Heart left ventricle (tissue), 13 donors: ENCODE measurements around the gene MEAK7.

ENCODE experiments used
- CTCF ChIP-seq, 12 donors: fragments of 200-600 bp; sonication (generic) in 4 of 12; IDR thresholded peaks; one replicate each; pipeline versions ENCODE4 v1.5.0 to v1.8.0; 2018 to 2022; ENCODE audit warnings: antibody characterized with exemption in 12 of 12, mild to moderate bottlenecking in 5 of 12
- POLR2A ChIP-seq, 2 donors: fragments of 450-650 bp; IDR thresholded peaks; one replicate each; pipeline ENCODE4 v1.6.1; 2017; ENCODE audit warnings: antibody characterized with exemption in 2 of 2, mild to moderate bottlenecking in 2 of 2, moderate library complexity in 2 of 2
- donor health status: ischemic (EF 13 %, LVEDD 7.1; RV severe dilation, severe dysfunction).
- donor health status: DM: no; HTN: yes; CAD: no.
- donor health status: DM: no; HTN: no; CAD: no.
- donor health status: ischemic (EF 25% LVEDD 6.9; RV normal size, moderate dysfunction).
- donor health status: ischemic (EF 25% LVEDD 5.7; RV mildly dilated, moderate dysfunction).
- donor health status: ischemic (EF 35%, LVEDD 5.7; RV mildly dilated, moderate dysfunction).
- donor health status: nonischemic (EF 11% LVEDD 7.7; RV severe dilation, severe dysfunction).
- donor health status: DM: yes; HTN: yes; CAD: no.
- donor health status: PGD.
- donor health status: ischemic (EF 29% LVEDD 5.4; RV normal size, mild dysfunction).
- donor health status: nonischemic (EF 23%, LVEDD 6.1; RV moderate dilation, normal function).

GRCh38 chr16:84547546-84548061, 43.1 kb upstream of the MEAK7 start:
- TF ChIP-seq CTCF (IDR thresholded peaks at IDR 0.05) (no peak), POLR2A (IDR thresholded peaks at IDR 0.05) (no peak)
